MM.1S (cell line): ENCODE data around the gene GALNT10.

ENCODE experiments used
- CTCF ChIP-seq: fragments of 300-600 bp; sonication (generic); IDR thresholded peaks from 2 replicates; pipeline ENCODE4 v1.5.1; 2016; ENCODE audit warnings: antibody characterized with exemption, low read length, mixed read lengths
- EZH2 ChIP-seq: fragments of 300-600 bp; sonication (generic); optimal IDR thresholded peaks from 2 replicates; pipeline ENCODE3; 2017; ENCODE audit warnings: low read depth, mild to moderate bottlenecking, antibody characterized with exemption, low read length, mixed read lengths
- EZH2phosphoT487 ChIP-seq: fragments of 300-600 bp; sonication (generic); IDR thresholded peaks from 2 replicates; pipeline ENCODE4 v1.6.1; 2018; ENCODE audit warnings: antibody characterized with exemption, low read length

- TF ChIP-seq EZH2 (no peak), CTCF (no peak), EZH2phosphoT487 (no peak)
Measured at GRCh38 chr5:154349626-154350264, 159.2 kb downstream of the GALNT10 start.
